PFSK-1 (cell line): ENCODE data around the gene CFAP57.

Experiments used
- POLR2AphosphoS5 ChIP-seq: IDR thresholded peaks from 2 replicates; pipeline ENCODE4 v1.6.1; 2012; ENCODE audit warnings: low read depth, mild to moderate bottlenecking, control low read depth, low read length, moderate library complexity
- SIN3A ChIP-seq: IDR thresholded peaks from 2 replicates; pipeline ENCODE4 v1.6.1; 2012; ENCODE audit warnings: mild to moderate bottlenecking, low read length, moderate library complexity, borderline replicate concordance; ENCODE audit not compliant: insufficient read depth
- TF ChIP-seq, protein P1 (sequence below), 2 experiments: IDR thresholded peaks; 2 replicates each; pipeline versions ENCODE4 v1.6.1 to v1.8.0; 2011 to 2012; ENCODE audit warnings: low read depth in 2 of 2, low read length in 2 of 2, control low read depth in 1 of 2, inconsistent platforms in 1 of 2, mild to moderate bottlenecking in 1 of 2, moderate library complexity in 1 of 2; ENCODE audit not compliant: insufficient read depth in 1 of 2

DNA sequence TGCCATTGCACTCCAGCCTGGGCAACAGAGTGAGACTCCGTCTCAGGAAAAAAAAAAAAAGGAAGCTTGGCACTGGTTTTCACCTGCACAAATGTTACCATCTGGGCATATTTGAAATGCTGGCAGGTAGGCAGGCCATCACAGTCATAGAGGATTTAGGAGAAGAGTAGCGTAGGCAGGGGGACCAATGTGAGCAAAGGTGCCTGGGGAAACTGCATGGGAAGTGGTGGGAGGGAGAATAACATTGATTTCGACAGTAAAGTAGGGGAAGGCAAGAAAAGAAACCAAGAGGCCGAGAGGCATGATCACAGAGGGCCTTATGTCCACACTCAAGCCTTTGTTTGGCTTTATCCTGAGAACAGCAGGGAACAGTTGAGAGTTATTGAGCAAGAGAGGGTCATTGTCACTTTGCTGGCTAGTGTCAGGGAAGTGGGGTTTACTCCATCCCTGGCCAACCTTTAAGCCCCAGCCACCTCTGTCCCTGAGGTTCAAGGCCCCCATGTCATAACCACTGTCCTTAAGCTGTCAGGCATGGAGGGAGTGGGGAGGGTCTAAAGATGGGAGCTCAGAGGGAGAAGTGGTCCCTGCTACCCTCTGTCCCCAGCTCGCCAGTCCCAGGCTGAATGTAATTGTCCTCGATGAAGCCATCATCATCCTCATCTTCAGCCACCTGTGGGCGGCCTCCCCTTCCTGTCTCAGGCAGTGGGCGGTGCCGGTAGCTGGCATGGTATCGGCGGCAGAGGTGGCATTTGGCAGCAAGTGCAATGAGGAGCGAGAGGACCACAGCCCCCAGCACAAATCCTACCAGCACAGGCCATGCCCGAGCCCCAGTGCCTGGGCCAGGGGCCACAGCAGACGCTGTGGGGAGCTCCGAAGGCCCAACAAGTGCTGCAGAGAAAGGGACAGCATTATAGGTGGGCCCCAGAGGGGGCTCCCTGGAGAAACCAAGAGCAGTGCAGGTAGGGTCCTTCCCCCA, 110.4 kb downstream of the CFAP57 start:
- TF ChIP-seq, protein P1, sequence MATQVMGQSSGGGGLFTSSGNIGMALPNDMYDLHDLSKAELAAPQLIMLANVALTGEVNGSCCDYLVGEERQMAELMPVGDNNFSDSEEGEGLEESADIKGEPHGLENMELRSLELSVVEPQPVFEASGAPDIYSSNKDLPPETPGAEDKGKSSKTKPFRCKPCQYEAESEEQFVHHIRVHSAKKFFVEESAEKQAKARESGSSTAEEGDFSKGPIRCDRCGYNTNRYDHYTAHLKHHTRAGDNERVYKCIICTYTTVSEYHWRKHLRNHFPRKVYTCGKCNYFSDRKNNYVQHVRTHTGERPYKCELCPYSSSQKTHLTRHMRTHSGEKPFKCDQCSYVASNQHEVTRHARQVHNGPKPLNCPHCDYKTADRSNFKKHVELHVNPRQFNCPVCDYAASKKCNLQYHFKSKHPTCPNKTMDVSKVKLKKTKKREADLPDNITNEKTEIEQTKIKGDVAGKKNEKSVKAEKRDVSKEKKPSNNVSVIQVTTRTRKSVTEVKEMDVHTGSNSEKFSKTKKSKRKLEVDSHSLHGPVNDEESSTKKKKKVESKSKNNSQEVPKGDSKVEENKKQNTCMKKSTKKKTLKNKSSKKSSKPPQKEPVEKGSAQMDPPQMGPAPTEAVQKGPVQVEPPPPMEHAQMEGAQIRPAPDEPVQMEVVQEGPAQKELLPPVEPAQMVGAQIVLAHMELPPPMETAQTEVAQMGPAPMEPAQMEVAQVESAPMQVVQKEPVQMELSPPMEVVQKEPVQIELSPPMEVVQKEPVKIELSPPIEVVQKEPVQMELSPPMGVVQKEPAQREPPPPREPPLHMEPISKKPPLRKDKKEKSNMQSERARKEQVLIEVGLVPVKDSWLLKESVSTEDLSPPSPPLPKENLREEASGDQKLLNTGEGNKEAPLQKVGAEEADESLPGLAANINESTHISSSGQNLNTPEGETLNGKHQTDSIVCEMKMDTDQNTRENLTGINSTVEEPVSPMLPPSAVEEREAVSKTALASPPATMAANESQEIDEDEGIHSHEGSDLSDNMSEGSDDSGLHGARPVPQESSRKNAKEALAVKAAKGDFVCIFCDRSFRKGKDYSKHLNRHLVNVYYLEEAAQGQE (IDR thresholded peaks at IDR 0.05; ENCODE audit: insufficient read depth in 1 of 2, low read depth in 2 of 2, low read length in 2 of 2) = no peak
- no peak for TF ChIP-seq POLR2AphosphoS5
- TF ChIP-seq SIN3A = no peak
